H9 (cell line): ENCODE measurements around the gene AKT1S1. TPM values are rescaled to one million over a fixed set of nuclear protein-coding genes. Genes with fewer than 3 reads are reported as not detected.

Experiments used
- DNase-seq: peaks from one replicate; pipeline ENCODE4 v3.0.0-alpha.2; 2017
- H2AFZ ChIP-seq: one replicate; pipeline ENCODE4 v1.6.1; 2013; ENCODE audit warnings: mild to moderate bottlenecking, low read length, control low read depth, moderate library complexity
- H2AK5ac ChIP-seq: 2 replicates; pipeline ENCODE4 v1.6.1; 2013; ENCODE audit warnings: low read length, control low read depth, mixed read lengths; ENCODE audit not compliant: insufficient read length
- H2BK120ac ChIP-seq: one replicate; pipeline ENCODE4 v1.6.1; 2013; ENCODE audit warnings: low read depth, mild to moderate bottlenecking, low read length, control low read depth, inconsistent platforms; ENCODE audit not compliant: poor library complexity, severe bottlenecking
- H2BK12ac ChIP-seq: 2 replicates; pipeline ENCODE4 v1.6.1; 2013; ENCODE audit warnings: low read length, control low read depth, mixed read lengths, low read depth; ENCODE audit not compliant: insufficient read length
- H2BK15ac ChIP-seq: 2 replicates; pipeline ENCODE4 v1.6.1; 2013; ENCODE audit warnings: low read depth, low read length, control low read depth
- H2BK20ac ChIP-seq: one replicate; pipeline ENCODE4 v1.6.1; 2013; ENCODE audit warnings: low read depth, mild to moderate bottlenecking, low read length, control low read depth, inconsistent platforms; ENCODE audit not compliant: poor library complexity, severe bottlenecking
- H2BK5ac ChIP-seq: 2 replicates; pipeline ENCODE4 v1.6.1; 2013; ENCODE audit warnings: low read length, control low read depth, mixed read lengths; ENCODE audit not compliant: insufficient read length
- H3K14ac ChIP-seq: 2 replicates; pipeline ENCODE4 v1.6.1; 2013; ENCODE audit warnings: low read length, control low read depth; ENCODE audit not compliant: insufficient read depth
- H3K18ac ChIP-seq: 2 replicates; pipeline ENCODE4 v1.6.1; 2013; ENCODE audit warnings: low read depth, mild to moderate bottlenecking, mixed read lengths, low read length, control low read depth; ENCODE audit not compliant: insufficient read length
- H3K23ac ChIP-seq: 2 replicates; pipeline ENCODE4 v1.6.1; 2013; ENCODE audit warnings: low read length, control low read depth, mixed read lengths, low read depth; ENCODE audit not compliant: insufficient read length
- H3K23me2 ChIP-seq: 2 replicates; pipeline ENCODE4 v1.6.1; 2013; ENCODE audit warnings: low read depth, mild to moderate bottlenecking, mixed read lengths, low read length, control low read depth; ENCODE audit not compliant: insufficient read length, poor library complexity, severe bottlenecking
- H3K27ac ChIP-seq: 2 replicates; pipeline ENCODE4 v1.5.1; 2013; ENCODE audit warnings: low read length, control low read depth, mixed read lengths, low read depth; ENCODE audit not compliant: insufficient read length
- H3K27me3 ChIP-seq: 2 replicates; pipeline ENCODE4 v1.6.1; 2013; ENCODE audit warnings: low read length, control low read depth, inconsistent platforms; ENCODE audit not compliant: insufficient read depth
- H3K4ac ChIP-seq: 2 replicates; pipeline ENCODE4 v1.6.1; 2013; ENCODE audit warnings: low read depth, mild to moderate bottlenecking, control low read depth, inconsistent platforms, low read length, moderate library complexity
- H3K4me1 ChIP-seq: 2 replicates; pipeline ENCODE4 v1.6.1; 2013; ENCODE audit warnings: low read length, control low read depth, inconsistent platforms; ENCODE audit not compliant: insufficient read depth
- H3K4me2 ChIP-seq: 2 replicates; pipeline ENCODE4 v1.6.1; 2013; ENCODE audit warnings: low read length, control low read depth, mixed read lengths; ENCODE audit not compliant: insufficient read length, insufficient read depth
- H3K56ac ChIP-seq: 2 replicates; pipeline ENCODE4 v1.6.1; 2013; ENCODE audit warnings: low read depth, mild to moderate bottlenecking, mixed read lengths, low read length, control low read depth; ENCODE audit not compliant: insufficient read length
- H3K79me1 ChIP-seq: 2 replicates; pipeline ENCODE4 v1.6.1; 2013; ENCODE audit warnings: low read depth, mild to moderate bottlenecking, moderate library complexity, low read length, control low read depth, inconsistent platforms; ENCODE audit not compliant: insufficient read depth, poor library complexity, severe bottlenecking
- H3K79me2 ChIP-seq: 2 replicates; pipeline ENCODE4 v1.6.1; 2013; ENCODE audit warnings: low read length, control low read depth, inconsistent platforms; ENCODE audit not compliant: insufficient read depth
- H3K9ac ChIP-seq: 2 replicates; pipeline ENCODE4 v1.6.1; 2013; ENCODE audit warnings: low read length, control low read depth, mixed read lengths; ENCODE audit not compliant: insufficient read length; ENCODE audit errors: extremely low read depth
- H3K9me3 ChIP-seq: one replicate; pipeline ENCODE4 v1.6.1; 2013; ENCODE audit warnings: low read depth, low read length, inconsistent platforms; ENCODE audit not compliant: control insufficient read depth
- H3T11ph ChIP-seq: one replicate; pipeline ENCODE4 v1.6.1; 2013; ENCODE audit warnings: mild to moderate bottlenecking, low read length, control low read depth, inconsistent platforms
- H4K20me1 ChIP-seq: one replicate; pipeline ENCODE4 v1.6.1; 2013; ENCODE audit not compliant: control insufficient read depth, insufficient read length, insufficient read depth
- H4K5ac ChIP-seq: 2 replicates; pipeline ENCODE4 v1.6.1; 2013; ENCODE audit warnings: low read depth, mild to moderate bottlenecking, mixed read lengths, low read length, control low read depth; ENCODE audit not compliant: insufficient read length
- H4K8ac ChIP-seq: replicated peaks from 2 replicates; pipeline ENCODE4 v1.6.1; 2013; ENCODE audit warnings: low read length, control low read depth, mixed read lengths, low read depth; ENCODE audit not compliant: insufficient read length
- H4K91ac ChIP-seq: 2 replicates; pipeline ENCODE4 v1.6.1; 2013; ENCODE audit warnings: low read depth, mild to moderate bottlenecking, moderate library complexity, mixed read lengths, low read length, control low read depth; ENCODE audit not compliant: insufficient read length
- H3K27ac Mint-ChIP-seq, 3 experiments: 2 replicates in 2 of 3; 3 replicates in 1 of 3; pipeline ENCODE4 v1.8.0; 2020 to 2021; ENCODE audit warnings: mixed read lengths in 3 of 3, mild to moderate bottlenecking in 1 of 3, moderate library complexity in 1 of 3
- H3K27me3 Mint-ChIP-seq: 2 replicates; pipeline ENCODE4 v1.8.0; 2021; ENCODE audit warnings: low read depth, mild to moderate bottlenecking, moderate library complexity, mixed read lengths
- H3K36me3 Mint-ChIP-seq, 3 experiments: 2 replicates in 2 of 3; 3 replicates in 1 of 3; pipeline ENCODE4 v1.8.0; 2020 to 2021; ENCODE audit warnings: low read depth in 3 of 3, mixed read lengths in 3 of 3; ENCODE audit not compliant: insufficient read depth in 1 of 3
- H3K4me1 Mint-ChIP-seq, 2 experiments: 2 replicates each; pipeline ENCODE4 v1.8.0; 2020; ENCODE audit warnings: mixed read lengths in 2 of 2
- H3K4me3 Mint-ChIP-seq, 2 experiments: 2 replicates in 1 of 2; 3 replicates in 1 of 2; pipeline ENCODE4 v1.8.0; 2020 to 2021; ENCODE audit warnings: mild to moderate bottlenecking in 2 of 2, mixed read lengths in 2 of 2, moderate library complexity in 1 of 2
- H3K9me3 Mint-ChIP-seq, 2 experiments: 2 replicates in 1 of 2; 3 replicates in 1 of 2; pipeline ENCODE4 v1.8.0; 2020; ENCODE audit warnings: mild to moderate bottlenecking in 2 of 2, mixed read lengths in 2 of 2, moderate library complexity in 1 of 2
- WGBS: extraction: QIAGEN DNeasy Blood & Tissue Kit; methylation state at CpG from one replicate; pipeline ENCODE4 v1.1.7; 2013; ENCODE audit warnings: missing lambda C conversion rate, low lambda C conversion rate, mixed read lengths; ENCODE audit not compliant: insufficient read length; ENCODE audit errors: extremely low coverage; 5-methylcytosine and 5-hydroxymethylcytosine counted together
- total RNA-seq: library from RNA; stranded (reverse); gene quantifications from 2 replicates; pipeline ENCODE4 v1.2.1, GENCODE V29; 2021
- TF ChIP-seq, protein P1 (sequence below): fragments of 200-600 bp; sonication (generic); conservative IDR thresholded peaks from 3 replicates; pipeline ENCODE4 v1.8.0; 2021; ENCODE audit warnings: antibody characterized with exemption, mild to moderate bottlenecking

AKT1S1 gene
- total RNA-seq, 1 experiment from 2014 or later = 43.5 TPM

DNA sequence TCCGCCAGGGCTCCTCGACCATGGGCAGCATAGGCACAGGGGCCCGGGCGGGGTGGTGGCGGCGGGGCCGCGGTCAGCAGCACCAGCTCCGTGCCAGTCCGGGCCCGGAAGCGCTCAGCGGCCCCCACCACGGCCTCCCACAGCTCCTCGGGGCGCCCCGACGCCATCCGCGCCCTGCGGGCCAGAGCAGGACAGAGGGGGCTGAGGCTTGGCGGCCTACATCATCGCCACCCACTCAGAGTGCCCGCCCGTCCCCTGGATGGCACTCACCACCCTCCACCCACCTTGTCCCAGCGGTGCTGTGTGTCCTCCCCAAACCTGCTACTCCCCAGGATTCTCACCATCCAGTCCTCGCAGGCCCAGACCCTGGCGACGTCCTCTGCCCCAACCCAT lies 4.0 kb downstream of the AKT1S1 start:
- no peak for DNase-seq
- H3K56ac ChIP-seq = no peak overlapping the region
- no peak overlapping the region for H2BK15ac ChIP-seq
- H3K27me3 Mint-ChIP-seq = no peaks in the 10 kb centered on the region
- H3K27me3 ChIP-seq = no peaks in the 10 kb centered on the region
- peaks cover 11% of the 10 kb centered on the region for H3K23me2 ChIP-seq
- H2AFZ ChIP-seq = no peak overlapping the region
- no peak overlapping the region for H3K27ac Mint-ChIP-seq
- H3K4me1 ChIP-seq = peaks cover 2% of the 10 kb centered on the region; the same call in 1 of the 2 replicates
- no peak overlapping the region for H4K5ac ChIP-seq
- no peaks in the 10 kb centered on the region; the same call in 1 of the 2 replicates for H3K79me2 ChIP-seq
- no peak overlapping the region for H3K4me2 ChIP-seq
- no peak overlapping the region for H3K27ac ChIP-seq
- H2BK120ac ChIP-seq = no peak overlapping the region
- no peak overlapping the region for H3K9ac ChIP-seq
- H3K4me1 Mint-ChIP-seq = peaks cover 14 to 20% of the 10 kb centered on the region in 2 experiments
- no peak overlapping the region for H3K14ac ChIP-seq
- peaks cover 0 to 12% (median 6%) of the 10 kb centered on the region in 3 experiments; a peak in 3 of 7 replicates for H3K36me3 Mint-ChIP-seq
- no peak overlapping the region for H2BK5ac ChIP-seq
- no peak overlapping the region for H2BK12ac ChIP-seq
- H4K8ac ChIP-seq = no peak overlapping the region
- H3K4me3 Mint-ChIP-seq = no peak overlapping the region; a peak in 1 of 5 replicates
- H4K20me1 ChIP-seq = no peaks in the 10 kb centered on the region
- no peak overlapping the region for H2BK20ac ChIP-seq
- no peaks in the 10 kb centered on the region for H3K79me1 ChIP-seq
- no peak overlapping the region for H4K91ac ChIP-seq
- no CpG with 5 or more reads among the region's 29 CpGs for WGBS
- H3K4ac ChIP-seq = no peak overlapping the region
- no peak overlapping the region for H3K18ac ChIP-seq
- TF ChIP-seq, protein P1, sequence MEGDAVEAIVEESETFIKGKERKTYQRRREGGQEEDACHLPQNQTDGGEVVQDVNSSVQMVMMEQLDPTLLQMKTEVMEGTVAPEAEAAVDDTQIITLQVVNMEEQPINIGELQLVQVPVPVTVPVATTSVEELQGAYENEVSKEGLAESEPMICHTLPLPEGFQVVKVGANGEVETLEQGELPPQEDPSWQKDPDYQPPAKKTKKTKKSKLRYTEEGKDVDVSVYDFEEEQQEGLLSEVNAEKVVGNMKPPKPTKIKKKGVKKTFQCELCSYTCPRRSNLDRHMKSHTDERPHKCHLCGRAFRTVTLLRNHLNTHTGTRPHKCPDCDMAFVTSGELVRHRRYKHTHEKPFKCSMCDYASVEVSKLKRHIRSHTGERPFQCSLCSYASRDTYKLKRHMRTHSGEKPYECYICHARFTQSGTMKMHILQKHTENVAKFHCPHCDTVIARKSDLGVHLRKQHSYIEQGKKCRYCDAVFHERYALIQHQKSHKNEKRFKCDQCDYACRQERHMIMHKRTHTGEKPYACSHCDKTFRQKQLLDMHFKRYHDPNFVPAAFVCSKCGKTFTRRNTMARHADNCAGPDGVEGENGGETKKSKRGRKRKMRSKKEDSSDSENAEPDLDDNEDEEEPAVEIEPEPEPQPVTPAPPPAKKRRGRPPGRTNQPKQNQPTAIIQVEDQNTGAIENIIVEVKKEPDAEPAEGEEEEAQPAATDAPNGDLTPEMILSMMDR = no peak
- no peak overlapping the region for H3K23ac ChIP-seq
- no peaks in the 10 kb centered on the region for H3K9me3 ChIP-seq
- H3K9me3 Mint-ChIP-seq = no peaks in the 10 kb centered on the region
- no peak overlapping the region for H2AK5ac ChIP-seq
- no peak overlapping the region for H3T11ph ChIP-seq
